ENCODE data around the gene WIPF1.

- no peak for TF ChIP-seq CTCF (IDR thresholded peaks at IDR 0.05)
- TF ChIP-seq POLR2A (IDR thresholded peaks at IDR 0.05): no peak
- no peak for TF ChIP-seq POLR2AphosphoS5 (IDR thresholded peaks at IDR 0.05)
- TF ChIP-seq EP300 (IDR thresholded peaks at IDR 0.05): no peak
These were observed 31.0 kb upstream of the WIPF1 start for GRCh38 chr2:174628528-174629169.
